HG02840 (cell line): ENCODE data around the gene PEAR1.
"Not testable (repeated sequence)": the region's sequence is repeated elsewhere in the genome, so short reads cannot be mapped to it uniquely, and the experiment has no call there.

Experiments used
- ATAC-seq: cut with Tn5 transposase; IDR thresholded peaks from one replicate; pipeline ENCODE4 v1.9.1; 2021; ENCODE audit warnings: mild to moderate bottlenecking, moderate library complexity, moderate number of reproducible peaks; ENCODE audit not compliant: unreplicated experiment, low FRiP score

PEAR1 gene

GRCh38 chr1:156913809-156914387 is 20.4 kb downstream of the PEAR1 start:
- no peak for ATAC-seq

- no peak for ATAC-seq
Measured at GRCh38 chr1:156914440-156914856, 20.9 kb downstream of the PEAR1 start.

DNA sequence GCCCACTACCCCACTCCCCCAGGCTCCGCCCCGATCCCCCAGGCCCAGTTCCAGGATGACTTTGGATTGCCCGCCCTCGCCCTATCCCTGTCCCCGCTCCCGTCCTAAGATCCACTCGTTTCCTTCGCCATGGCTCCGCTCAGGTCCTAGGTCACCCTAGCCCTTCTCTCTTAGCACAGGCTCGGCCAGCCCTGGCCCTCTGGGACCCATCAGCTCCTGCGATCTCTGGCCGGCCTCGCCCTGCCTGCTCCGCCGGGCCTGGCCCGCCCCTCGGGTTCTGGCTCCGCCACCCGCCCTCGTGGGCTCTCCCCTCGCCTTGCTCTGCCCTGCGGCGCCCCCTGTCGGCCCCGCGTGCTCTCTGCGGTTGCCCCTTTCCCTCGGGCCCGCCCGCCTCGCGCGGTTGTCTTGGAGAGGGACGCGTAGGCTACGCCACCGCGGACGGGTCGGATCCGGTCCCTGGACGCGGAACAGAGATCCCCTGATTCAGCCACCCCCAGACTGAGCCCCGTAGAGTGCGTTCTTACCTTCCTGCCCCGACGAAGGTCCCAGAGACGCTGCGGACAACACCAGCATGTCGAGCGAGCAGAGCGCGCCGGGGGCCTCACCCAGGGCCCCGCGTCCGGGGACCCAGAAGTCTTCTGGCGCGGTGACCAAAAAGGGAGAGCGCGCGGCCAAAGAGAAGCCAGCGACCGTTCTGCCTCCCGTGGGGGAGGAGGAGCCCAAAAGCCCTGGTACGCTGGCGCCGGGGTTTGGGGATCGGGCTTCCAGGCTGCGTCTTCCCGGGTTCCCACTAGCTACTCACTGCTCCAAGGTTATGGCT is 26.9 kb downstream of the PEAR1 start, which contains the start of gene LRRC71:
Gene LRRC71, plus strand, starts transcription at position 400 of the 820 bp plus-strand sequence. Its CDS starts 172 bp downstream, at position 572.
- no peak for ATAC-seq

GRCh38 chr1:156921053-156921529 is 27.6 kb downstream of the PEAR1 start:
- no peak for ATAC-seq

- no peak for ATAC-seq
Measured at GRCh38 chr1:156922986-156923669, 29.6 kb downstream of the PEAR1 start.

- no peak for ATAC-seq
Measured at GRCh38 chr1:156923670-156924477, 30.4 kb downstream of the PEAR1 start.

- no peak for ATAC-seq
Measured at GRCh38 chr1:156924478-156925153, 31.1 kb downstream of the PEAR1 start.

- no peak for ATAC-seq
Measured at GRCh38 chr1:156925154-156926010, 31.9 kb downstream of the PEAR1 start.

DNA sequence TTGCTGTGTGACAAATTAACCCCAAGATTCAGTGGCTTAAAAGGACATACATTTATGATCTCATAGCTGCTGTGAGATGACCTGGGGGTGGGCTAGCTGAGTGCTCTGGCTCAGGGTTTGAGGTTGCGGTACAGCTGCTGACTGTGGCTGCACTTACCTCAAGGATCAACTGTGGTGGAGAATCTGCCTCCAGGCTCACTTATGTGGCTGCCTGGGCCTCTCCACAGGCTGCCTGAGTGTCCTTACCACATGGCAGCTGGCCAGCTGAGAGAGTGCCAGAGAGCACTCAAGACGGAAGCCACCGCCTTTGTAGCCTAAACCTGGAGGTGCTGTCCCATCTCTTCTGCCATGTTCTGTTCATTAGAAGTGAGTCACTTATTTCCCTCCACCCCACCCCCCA is 32.7 kb downstream of the PEAR1 start:
- no peak for ATAC-seq

DNA sequence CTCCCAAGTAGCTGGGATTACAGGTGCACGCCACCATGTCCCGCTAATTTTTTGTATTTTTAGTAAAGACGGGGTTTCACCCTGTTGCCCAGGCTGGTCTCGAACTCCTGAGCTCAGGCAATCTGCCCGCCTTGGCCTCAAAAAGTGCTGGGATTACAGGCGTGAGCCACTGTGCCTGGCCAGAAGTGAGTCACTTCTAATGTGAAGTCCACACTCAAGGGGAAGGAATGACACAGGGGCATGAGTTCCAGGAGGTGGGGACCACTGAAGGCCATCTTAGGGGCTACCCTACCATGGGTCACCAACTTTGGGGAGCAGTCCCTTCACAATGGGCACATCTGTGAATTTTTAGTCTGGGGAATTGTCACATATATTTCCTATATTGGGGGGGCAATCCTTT is 33.2 kb downstream of the PEAR1 start:
- not testable (repeated sequence) for ATAC-seq

GRCh38 chr1:156927215-156928042 is 33.9 kb downstream of the PEAR1 start:
- no peak for ATAC-seq

GRCh38 chr1:156928043-156928602 is 34.6 kb downstream of the PEAR1 start:
- no peak for ATAC-seq

DNA sequence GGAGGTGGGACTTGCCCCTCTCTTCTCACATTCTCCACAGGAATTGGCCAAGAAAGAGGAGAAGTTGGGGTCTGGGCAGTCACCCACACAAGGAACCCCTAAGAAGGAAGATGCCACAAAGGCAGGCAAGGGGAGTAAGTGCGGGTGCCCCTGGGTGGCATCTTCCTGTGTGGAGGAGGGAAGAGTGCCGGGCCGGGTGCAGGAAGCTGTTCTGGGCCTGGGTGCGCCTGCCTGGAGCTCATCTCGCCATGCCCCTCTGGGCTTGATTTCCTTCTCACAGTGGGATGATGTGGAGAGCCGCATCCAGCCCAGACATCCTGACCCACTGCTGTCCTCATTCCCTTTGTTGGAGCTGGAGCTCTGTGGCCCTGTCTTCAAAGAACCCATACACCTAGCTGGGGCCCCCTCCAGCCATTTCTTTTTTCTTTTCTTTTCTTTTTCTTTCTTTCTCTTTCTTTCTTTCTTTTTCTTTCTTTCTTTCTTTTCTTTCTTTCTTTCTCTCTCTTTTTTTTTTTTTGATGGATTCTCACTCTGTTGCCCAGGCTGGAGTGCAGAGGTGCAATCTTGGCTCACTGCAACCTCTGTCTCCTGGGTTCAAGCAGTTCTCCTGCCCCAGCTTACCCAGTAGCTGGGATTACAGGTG is 36.2 kb downstream of the PEAR1 start:
- no peak for ATAC-seq

- no peak for ATAC-seq
Measured at GRCh38 chr1:156930483-156930882, 37.0 kb downstream of the PEAR1 start.

GRCh38 chr1:156931211-156931952 is 37.9 kb downstream of the PEAR1 start:
- ATAC-seq, result no peak

DNA sequence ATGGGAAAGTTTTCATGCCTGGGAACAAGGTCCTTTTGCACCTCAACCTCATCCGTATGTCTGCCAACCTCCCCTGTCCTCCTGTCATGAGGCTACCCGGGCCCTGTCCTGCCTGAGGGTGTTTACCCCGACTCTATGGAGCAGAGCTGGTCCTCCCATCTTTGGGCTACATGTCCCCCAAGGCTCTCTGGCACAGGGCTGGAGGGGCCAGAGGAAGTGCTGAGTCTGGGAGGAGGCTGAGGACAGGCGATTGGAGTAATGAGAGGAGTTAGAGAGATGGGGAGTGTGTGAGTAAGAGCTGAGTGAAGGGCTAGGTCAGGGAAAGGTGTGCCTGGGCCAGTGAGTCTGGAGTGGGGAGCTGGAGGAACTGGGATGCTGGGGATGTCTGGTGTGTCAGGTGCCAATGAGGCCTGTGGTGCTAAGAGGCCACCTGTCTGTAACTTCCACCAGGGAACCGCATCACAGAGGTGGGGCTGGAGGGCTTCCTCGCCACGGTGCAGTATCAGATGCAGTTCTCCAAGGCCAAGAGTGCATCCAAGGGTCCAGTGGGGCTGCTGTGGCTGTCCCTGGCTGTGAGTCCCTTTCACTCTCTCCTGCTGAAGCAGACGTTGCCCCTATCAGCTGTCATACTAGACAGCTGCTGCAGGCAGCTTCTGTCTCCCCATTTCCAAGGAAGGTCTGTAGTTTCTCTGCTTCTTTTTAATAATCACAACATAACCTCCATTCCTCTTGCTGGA is 38.6 kb downstream of the PEAR1 start:
- ATAC-seq, result no peak
